HG02840 (cell line): ENCODE measurements around the gene FRMPD1.

Experiments used
- ATAC-seq: cut with Tn5 transposase; IDR thresholded peaks from one replicate; pipeline ENCODE4 v1.9.1; 2021; ENCODE audit warnings: mild to moderate bottlenecking, moderate library complexity, moderate number of reproducible peaks; ENCODE audit not compliant: unreplicated experiment, low FRiP score

Gene FRMPD1

DNA sequence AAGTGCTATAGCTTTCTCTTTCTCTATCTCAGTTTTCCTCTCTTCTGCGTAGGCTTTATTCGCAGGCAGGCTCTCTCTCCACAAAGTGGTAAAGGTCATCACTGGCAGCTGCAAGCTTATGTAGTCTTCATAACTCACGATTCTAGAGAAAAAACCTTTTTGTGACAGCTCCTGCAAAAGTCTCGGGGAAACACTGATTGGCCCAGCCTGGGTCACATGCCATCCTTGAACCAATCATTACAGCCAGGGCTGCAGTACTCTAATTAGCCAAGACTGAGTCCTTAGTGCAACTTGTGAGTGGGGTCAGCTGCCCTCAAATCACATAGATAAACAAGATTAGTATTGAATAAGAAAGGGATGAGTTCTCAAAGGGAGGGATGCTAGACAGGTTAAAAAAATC is 18.3 kb upstream of the FRMPD1 start:
- ATAC-seq: no peak

DNA sequence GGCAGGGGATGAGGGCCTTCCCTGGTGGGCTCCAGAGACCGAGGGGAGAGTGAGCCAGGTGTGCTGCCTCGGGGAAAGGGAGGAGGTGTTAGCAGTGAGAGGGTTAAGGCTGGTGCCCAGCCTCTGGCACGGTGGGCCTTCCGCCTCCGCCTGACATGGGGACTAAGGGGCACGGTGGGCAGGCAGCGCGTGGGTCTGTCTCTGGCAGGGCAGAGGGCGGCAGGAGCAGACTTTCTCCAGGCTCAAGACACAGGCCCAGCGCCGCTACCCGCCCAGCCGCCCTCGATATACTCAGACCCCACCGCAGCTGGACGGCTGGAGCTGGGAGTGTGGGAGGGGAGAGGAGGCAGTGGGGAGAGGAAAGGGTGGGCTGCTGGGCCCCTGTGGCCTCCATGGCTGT is 14.9 kb upstream of the FRMPD1 start:
- ATAC-seq: no peak

- no peak for ATAC-seq
Measured at GRCh38 chr9:37636511-37637448, 14.0 kb upstream of the FRMPD1 start.

GRCh38 chr9:37639109-37639762 is 11.5 kb upstream of the FRMPD1 start:
- ATAC-seq: no peak

GRCh38 chr9:37639841-37640240 is 10.9 kb upstream of the FRMPD1 start:
- no peak for ATAC-seq

DNA sequence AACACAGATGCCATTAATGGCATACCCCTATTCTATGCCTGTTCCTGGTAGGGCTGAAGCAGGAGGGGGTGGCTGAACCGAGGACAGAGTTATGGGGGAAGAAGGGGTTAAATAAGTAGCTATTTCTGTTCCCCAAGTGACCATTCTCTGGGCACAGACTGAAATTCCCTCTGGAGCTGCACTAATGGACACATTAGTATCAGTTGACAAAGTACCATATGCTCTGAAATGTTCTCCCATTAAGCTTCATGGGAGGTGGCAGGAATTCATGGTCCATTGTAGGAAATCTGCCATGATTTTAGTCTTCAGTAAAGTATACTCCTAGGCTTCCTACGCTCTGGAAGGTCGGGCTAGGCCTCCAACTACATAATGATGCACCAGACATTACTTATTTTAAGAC is 10.5 kb upstream of the FRMPD1 start:
- no peak for ATAC-seq

DNA sequence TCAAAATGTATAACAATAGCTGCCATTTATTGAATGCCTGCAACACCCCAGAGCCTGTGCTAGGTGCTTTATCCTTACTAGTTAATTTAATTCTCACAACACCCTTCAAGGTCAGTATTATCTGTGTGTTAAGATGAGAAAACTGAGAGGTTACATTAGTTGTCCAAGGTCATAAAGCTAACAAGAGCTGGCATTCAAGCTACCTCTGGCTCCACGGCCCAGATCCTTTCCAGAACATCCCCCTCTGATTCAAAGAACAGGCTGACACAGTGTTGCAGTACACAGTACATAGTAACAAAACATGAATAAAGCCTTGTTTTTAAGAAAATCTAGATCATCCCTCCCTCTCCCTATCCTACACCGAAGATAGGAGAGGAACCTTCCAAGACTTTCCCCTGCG is 9.4 kb upstream of the FRMPD1 start:
- no peak for ATAC-seq

DNA sequence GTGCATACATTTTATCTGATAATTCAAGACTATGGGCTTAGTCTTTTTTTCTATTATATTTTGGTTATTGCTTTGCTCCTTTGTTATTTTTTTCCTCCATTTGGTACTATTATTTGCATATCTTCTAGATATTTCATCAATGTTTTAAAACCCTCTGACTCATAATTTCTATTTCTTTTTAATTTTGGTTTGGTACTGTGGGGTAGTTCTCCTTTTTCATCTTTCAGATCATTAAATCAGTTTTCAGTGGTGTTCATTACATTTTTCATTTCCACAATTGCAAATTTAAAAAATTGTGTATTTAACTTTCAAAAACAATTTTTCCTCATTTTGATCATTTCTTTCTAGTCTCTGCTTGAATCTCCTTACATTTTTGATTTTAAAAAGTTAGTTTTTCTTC is 7.5 kb upstream of the FRMPD1 start:
- no peak for ATAC-seq

GRCh38 chr9:37645903-37646506 is 4.7 kb upstream of the FRMPD1 start:
- no peak for ATAC-seq

GRCh38 chr9:37650299-37650872 is 368 bp upstream of the FRMPD1 start:
- no peak for ATAC-seq

- ATAC-seq: no peak
Measured at GRCh38 chr9:37652261-37652660, 1.5 kb downstream of the FRMPD1 start.

- ATAC-seq: no peak
Measured at GRCh38 chr9:37653385-37653784, 2.6 kb downstream of the FRMPD1 start.

- no peak for ATAC-seq
Measured at GRCh38 chr9:37656936-37657335, 6.2 kb downstream of the FRMPD1 start.

GRCh38 chr9:37660691-37661090 is 9.9 kb downstream of the FRMPD1 start:
- no peak for ATAC-seq

DNA sequence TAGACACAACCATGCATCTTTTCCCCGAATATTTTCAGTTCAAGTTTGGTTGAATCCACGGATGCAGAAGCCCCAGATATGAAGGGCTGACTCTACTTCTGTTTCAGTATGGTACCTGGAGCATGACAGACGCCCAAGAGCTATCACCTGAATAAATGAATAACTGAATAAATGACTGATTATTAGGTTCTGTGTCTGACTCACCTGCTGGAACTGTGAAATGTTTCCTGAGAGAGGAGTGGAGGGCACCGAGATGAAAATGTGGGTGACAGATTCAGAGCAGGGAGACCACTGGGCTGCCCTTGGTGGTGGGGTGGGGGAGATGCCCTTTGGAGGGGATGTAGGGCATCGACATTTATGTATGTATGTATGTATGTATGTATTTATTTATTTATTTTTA is 13.2 kb downstream of the FRMPD1 start:
- no peak for ATAC-seq

DNA sequence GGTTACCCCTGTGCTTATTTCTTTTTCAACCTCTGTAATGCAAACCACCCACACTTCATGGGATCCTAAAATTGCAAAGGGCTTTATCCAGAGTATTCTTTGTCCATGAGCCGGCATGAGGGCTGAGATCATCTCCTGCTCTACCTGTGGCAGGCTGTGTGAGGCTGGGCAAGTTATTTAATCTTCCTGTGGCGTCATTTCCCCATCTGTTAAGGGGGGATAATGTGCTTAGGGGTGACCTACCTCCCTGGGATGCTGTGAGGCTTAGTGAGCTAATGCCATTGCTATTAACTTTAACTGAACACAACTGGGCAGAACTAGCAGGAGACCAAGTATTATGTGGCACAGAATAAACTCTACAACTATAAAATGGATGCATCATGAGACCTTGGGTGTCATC is 17.0 kb downstream of the FRMPD1 start:
- ATAC-seq: no peak

- ATAC-seq: no peak
Measured at GRCh38 chr9:37668116-37668601, 17.4 kb downstream of the FRMPD1 start.

DNA sequence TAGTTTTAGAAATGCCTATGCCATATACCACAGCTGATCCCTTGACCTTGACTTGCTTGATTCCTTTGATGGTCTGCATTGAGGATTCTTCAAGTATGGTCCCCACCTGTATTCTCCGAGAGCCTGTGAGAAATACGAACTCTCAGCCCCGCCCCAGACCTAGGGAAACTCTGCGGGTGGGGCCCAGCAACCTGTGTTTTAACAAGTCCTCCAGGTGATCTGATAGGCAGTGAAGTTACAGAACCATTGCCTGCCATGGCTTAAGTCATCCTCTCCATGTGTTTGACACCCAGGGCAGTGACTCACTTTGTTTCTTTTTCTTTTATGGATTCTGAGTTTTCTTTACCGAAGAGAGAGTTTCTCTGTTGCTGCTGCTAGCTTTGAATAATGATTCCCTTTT is 18.5 kb downstream of the FRMPD1 start:
- no peak for ATAC-seq

- no peak for ATAC-seq
Measured at GRCh38 chr9:37675661-37676060, 24.9 kb downstream of the FRMPD1 start.

GRCh38 chr9:37676411-37676830 is 25.7 kb downstream of the FRMPD1 start:
- no peak for ATAC-seq

DNA sequence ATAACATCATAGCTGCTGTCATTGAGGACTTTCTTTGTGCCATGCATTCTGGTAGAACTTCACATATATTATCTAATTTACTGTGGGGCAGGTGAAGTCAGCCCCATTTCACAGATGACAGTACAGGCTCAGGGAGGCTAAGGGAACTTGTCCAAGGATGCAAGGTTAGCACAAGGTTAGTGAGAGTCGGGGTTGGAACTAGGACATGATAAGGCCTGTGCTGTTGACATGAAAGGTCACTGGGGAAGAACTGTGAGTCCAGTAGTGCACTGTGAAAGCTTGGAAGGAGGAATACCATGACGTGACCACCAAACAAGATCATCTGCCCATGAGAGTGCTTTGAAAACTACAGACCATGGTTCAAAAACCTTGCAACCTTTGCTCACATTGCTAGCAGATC is 26.7 kb downstream of the FRMPD1 start:
- no peak for ATAC-seq
